Loucy (cell line): ENCODE results near the gene HDGF.

Source experiments
- CTCF ChIP-seq: fragments of 200-600 bp; sonication (generic); conservative IDR thresholded peaks from 2 replicates; pipeline ENCODE4 v1.5.1; 2014; ENCODE audit warnings: mild to moderate bottlenecking, antibody characterized with exemption, low read length
- EZH2phosphoT487 ChIP-seq: fragments of 200-600 bp; IDR thresholded peaks from 2 replicates; pipeline ENCODE4 v1.6.1; 2018; ENCODE audit warnings: antibody characterized with exemption, mild to moderate bottlenecking, moderate library complexity, borderline replicate concordance

GRCh38 chr1:156751451-156751756 lies at the start of gene HDGF:
- TF ChIP-seq CTCF (no peak), EZH2phosphoT487 (no peak)
